Measurements from ENCODE around the gene ERG28.

Gene ERG28

DNA sequence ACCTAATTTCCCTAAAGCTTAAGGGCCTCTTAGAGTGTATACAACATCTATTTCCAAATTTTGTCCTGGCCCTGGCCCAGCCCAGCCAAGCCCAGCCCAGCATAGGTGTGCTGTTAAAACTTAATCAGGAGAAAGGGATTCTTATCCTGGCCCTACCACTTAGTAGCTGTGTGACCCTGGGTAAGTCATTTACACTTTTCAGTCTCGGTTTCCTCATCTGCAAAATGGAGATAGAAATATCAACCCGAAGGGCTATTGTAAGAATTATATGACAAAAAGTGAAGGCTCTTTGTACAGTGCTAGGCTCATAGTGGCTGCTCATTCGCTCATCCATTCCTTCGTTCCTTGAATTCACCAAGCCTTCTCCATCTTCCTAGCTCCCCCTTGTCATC lies 442 bp downstream of the ERG28 start:
- DNase-seq (ENCODE audit: low read depth in 2 of 2): no peak

DNA sequence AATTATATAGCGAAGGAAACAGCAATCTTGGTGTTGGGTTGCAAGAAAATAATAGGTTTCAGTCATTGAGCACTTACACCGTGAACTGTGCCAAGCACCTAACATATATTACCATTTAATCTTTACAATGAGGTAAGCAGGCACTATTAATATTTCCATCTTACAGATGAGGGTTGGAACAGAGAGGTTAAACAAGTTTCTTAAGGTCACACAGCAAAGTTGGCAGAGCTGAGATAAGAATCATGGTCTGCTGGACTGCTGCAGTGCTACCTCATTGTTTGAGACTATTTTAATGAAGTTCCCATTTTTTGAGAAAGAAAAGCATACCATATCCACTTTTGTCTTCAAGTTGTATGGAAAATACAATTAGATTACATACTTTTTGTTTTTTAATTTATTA lies 1.7 kb downstream of the ERG28 start:
- no peak for DNase-seq (ENCODE audit: low read depth in 2 of 2)

DNA sequence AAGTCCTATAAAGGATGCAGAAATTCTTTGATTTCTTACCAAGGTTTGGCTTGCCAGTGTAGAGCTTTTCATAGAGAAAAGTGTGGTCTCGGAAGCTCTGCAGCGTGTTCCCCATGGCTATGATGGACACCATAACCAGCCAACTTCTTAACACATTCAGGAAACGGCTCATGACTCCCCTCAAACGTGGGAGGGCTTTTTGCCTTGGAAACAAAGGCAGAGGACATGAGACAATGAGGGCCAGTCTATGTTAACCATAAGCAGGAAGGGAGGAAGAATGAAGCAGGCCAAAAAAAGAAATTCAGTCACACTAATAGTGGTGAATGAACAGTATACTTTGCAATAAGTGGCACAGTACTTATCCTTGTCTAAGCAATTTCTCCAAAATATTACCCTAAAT lies 3.3 kb downstream of the ERG28 start:
- no peak for DNase-seq (ENCODE audit: low read depth in 2 of 2)

DNA sequence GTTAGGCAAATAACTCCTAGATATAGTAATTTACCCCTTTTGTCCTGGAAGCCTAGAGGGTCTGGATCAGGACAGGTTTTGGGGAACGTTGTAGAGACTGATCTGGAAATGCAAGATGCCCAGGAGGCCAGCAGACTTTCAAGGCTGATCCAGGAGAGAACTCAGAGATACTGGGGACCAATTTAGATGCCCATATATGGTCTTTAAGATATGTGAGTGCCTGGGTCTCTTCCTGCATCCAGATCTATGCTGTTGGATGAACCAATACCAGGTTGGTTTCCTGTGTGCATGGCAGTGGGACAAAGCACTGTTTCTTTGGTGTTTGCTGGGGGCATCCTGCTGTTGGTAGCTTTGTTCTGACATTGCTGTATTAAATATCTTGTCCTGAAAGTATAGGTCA lies 5.4 kb downstream of the ERG28 start:
- DNase-seq (ENCODE audit: low read depth in 2 of 2): no peak

DNA sequence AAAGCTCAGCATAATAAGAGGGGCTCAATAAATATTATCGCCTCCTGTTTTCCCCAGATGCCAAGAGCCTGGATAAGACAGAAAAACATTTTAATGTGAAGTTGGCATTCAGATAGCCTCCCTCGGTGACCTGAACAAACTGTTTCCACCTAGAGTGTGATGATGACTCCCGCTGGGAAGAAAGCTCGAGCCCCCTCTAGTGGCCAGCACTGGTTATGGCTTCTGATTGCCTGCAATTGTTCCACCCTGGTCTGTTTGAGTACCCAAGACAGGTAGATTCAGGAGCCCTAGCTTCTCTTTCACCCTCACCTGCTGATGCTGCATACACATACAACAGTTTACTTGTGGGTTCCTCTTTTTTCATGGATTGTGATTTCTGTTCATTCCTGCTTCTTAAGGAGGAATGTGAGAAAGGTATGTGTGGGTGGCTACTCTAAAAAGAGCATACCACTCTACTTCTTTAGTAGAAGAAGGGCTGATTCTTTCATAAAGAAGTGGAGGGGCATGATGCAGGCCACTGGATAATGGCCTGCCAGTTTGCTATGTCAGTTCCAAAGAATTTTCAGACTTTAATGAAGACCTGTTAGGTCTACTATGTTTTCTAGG lies 6.4 kb downstream of the ERG28 start:
- DNase-seq (ENCODE audit: low read depth in 2 of 2): peak; percentile 63 to 69

DNA sequence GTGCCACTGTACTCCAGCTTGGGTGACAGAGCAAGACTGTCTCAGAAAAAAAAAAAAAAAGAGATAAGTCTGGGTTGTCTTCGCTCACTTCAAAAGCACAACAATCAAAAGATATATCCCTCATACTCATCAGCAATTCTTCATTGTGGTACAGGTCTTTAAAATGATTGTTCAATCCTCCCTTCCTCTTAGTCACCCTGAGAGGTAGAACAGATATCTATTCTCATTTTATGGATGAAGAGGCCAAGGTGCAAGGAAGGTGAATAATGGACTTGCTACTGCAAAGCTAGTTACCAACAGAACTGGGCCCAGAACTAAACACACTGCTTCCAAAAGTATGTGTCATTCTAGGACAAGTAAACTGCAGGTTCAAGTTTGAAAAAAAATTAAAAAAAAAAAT lies 7.1 kb downstream of the ERG28 start:
- DNase-seq (ENCODE audit: low read depth in 2 of 2): no peak

DNA sequence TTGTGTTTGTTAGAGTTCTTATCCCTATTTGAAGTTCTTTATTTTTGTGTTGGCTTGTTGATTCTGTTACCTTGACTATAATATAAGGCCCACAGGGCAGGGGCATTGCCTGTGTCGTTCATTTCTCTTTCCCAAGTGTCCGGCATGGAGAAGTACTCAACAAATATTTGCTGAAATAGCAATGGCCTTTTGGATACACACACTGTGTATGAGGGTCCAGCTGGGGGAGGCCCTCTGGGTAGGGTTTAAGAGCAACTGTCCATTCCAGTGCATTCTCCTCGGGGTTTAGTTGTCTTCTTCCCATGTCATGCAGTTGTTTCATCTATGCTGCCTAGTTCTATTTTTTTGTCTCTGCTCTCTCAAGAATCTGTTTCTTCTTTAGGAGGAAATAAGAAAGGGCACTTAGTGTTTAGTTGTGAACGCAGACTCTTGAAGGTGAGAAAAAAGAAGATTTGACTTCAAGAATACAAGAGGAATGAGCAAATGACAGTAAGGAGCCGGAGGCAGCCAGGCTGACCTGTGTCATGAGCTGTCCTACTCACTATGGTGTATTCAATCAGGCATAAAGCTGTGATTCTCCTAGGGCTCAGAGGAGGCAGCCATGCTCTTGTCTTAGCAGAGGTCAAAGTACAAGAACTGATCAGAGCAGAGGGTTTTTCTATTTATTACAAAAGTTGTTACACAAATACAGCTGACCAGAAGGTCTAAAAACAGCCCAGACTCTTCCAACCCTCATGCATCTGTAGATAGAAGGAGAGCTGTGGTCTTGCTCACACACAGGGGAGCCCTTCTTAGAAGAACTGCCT lies 10.2 kb downstream of the ERG28 start:
- no peak for DNase-seq (ENCODE audit: low read depth in 2 of 2)

DNA sequence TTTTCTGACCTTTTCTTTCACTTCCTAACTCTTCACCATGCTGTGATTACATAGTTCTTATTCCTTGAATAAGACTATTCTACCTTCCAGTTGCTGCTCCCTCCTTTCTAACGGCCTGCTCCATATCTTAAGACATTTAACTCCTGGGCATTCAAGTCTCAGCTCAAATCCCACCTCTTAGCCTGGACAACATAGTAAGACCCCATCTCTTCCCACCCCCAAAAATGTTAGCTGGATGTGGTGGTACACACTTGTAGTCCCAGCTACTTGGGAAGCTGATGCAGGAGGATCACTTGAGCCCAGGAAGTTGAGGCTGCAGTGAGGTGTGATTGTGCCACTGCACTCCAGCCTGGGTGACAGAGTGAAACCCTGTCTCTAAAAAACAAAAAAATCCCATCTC lies 10.9 kb downstream of the ERG28 start:
- no peak for DNase-seq (ENCODE audit: low read depth in 2 of 2)

DNA sequence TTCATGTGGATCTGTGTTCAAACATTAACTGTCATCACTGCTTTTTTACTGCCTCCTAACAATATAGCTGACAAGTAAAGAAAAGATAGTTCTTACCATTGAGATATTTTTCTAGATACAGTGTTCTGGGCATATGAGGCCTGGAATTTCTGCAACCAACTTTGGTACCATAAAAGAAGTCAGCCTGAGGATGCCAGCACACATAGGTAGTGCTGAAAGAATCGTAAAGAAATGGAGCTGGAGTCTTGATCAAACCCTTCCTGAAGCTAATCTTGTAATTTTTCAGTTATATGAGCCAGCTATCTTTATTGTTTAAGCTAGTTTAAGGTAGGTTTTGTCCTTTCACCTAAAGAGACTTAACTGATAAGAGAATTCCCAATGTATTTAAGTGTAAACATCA lies 11.3 kb downstream of the ERG28 start:
- DNase-seq (ENCODE audit: low read depth in 2 of 2): no peak

DNA sequence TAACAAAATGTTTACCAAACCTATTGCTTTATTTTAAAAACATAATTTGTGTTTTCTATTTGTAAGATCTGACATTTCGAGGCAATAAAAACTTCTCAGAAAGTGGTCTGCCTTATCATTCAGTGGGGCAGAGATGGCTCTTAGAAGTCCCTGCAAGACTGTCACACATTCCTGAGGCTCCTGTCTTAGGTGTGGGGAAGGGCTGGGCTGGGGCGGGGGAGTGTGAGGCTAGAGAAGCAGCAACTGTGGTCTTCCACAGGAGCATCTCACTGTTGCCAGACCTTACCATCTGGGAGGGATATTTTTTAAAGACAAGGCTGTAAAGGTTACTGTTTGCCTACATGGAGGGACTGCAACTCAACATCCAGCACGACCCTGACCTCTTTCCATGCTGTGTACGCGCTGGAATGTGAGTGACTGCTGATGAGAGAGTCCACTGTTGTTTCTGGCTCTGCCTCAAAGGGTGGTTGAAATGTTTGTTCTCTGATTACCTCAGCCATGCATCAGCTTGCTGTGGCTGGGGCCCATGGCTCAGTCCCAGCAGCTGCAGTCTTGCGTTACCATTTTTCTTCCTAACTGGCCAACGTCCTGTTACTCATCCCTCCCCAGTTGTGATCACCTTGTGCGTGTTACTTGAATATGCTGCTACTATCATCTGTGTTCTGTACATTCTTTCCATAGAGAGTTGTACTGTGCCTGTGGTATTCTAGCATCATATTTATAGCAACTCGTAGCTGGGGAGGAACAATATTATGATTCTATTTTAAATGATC lies 12.4 kb downstream of the ERG28 start:
- no peak for DNase-seq (ENCODE audit: low read depth in 2 of 2)

DNA sequence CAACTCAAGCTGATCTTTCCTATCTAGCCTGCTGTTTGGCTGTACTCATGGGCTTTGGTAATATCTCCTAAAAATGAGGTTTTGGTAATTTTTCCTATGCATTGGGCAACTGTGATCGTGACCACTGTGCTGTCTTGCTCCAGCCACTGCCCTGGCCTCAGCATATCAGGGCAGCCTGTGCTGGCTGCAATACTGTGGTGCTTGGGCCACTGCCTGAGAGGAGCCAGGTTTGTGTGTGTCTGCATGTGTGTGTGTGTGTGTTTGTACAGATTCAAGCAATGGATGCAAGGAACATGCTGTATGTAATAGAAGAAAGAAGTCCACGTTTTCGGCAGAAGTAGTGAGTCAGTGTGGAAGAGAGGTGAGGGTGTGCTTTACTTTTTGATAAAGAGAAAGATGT lies 13.0 kb downstream of the ERG28 start:
- DNase-seq (ENCODE audit: low read depth in 2 of 2): no peak

DNA sequence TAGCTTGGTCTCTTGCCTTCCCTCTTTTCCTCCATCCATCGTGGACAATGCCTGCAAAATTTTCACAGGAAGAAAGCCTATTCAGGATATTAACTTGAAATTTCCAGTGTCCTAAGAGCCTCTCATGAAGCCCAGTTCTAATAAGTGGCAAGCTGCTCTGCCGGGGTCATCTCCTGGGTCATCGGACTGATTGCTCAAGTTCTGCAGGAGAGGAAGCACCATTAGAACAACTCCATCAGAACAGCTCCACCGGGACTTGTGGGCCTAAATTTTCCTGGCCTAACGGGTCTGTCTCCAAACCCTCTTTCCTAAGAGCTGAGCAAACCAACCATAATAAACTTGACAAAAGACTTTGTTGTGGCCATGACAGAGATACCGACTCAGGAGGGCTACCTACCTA lies 13.9 kb downstream of the ERG28 start:
- DNase-seq (ENCODE audit: low read depth in 2 of 2): no peak

DNA sequence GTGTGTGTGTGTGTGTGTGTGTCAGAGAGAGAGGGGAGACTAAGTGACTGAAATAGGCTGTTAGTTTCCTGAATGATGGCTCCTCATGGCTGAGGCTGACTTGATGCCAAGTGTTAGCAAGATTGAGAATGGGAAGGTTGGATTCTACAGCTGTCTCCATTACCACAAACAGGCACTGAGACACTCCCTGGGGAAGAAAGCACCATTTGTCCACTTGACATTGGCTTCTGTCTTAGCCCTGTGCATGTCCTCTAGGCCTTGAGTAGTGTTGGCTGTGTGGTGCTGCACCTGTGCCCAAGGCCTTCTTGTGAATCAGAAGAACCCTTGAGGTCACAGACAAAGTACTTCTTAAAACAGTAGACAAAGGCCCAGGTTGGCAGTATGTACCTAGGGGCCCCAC lies 15.6 kb downstream of the ERG28 start:
- DNase-seq (ENCODE audit: low read depth in 2 of 2): no peak

DNA sequence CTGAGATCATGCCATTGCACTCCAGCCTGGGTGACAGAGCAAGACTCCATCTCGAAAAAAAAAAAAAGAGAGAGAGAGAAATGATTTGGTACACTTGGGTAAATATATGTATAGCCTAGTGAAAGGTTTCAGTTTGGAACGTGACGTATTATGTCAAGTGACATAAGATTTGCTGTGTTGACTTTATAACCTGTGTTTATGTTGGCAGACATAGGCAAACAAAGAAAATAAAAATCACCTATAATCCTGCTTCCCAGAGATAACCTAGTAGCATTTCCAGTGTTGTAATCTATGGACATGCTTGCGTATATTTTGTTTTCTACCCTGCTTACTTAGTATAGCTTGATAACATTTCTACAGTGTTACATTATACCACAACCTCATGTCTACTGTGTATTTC lies 16.7 kb downstream of the ERG28 start:
- DNase-seq (ENCODE audit: low read depth in 2 of 2): no peak

DNA sequence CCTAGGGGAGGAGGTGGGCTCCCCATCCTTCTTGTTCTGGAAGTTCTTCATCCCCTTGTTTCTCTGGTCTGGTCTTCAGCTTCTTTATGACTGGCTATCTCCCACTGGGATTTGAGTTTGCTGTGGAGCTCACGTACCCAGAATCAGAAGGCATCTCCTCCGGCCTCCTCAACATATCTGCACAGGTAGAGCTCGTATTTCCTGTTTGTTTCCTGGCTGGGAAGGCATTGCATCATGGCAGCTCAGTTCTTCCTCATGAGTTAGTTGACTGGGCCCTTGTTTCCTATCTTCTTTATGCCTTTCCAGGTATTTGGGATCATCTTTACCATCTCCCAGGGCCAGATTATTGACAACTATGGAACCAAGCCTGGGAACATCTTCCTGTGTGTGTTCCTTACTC lies 19.8 kb downstream of the ERG28 start:
- DNase-seq (ENCODE audit: low read depth in 2 of 2): no peak

DNA sequence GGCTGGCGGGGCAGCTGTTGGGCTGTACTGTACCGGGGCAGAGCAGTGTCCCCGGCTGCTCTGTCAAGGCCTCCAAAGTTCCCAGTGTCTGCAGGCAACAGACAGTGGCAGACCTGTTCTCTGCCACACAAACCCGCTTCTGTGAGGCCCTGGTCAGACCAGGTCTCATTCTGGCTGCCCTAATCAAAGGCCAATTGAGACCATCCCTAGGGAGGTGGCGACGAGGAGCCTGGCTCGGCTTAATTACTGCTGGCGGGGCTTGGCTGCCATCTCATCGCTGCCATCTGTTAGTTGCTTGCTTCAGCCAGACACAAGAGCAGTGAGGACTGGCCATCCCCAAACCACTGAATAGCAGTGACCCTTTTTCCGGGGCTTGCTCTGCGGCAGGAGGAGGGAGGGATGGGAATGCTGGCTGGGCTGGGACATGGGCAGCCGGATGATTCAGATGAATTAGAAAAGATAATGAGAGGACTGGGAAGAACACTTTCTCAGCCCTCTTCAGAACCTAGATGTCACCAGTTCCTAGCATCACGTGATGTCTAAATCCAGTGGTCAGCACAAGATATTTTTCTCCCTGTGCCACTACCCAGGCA lies 24.5 kb downstream of the ERG28 start:
- DNase-seq (ENCODE audit: low read depth in 2 of 2): no peak

DNA sequence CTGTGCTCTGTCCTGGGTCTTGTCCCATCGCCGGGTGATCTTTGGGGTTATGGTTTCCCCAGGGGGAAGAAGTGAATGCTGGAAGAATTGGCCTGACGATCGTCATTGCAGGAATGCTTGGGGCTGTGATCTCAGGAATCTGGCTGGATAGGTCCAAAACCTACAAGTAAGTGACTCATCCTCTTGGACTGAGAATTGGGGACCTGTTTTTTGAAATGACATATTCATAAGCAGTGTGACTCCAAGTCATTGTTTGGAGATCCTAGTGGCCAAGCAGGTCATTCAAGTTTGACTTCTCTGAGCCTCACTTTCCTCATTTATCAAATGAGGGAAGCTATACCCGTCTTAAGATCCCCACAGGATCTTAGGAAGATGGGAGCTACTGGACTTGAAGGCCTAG lies 25.8 kb downstream of the ERG28 start:
- DNase-seq (ENCODE audit: low read depth in 2 of 2): no peak

DNA sequence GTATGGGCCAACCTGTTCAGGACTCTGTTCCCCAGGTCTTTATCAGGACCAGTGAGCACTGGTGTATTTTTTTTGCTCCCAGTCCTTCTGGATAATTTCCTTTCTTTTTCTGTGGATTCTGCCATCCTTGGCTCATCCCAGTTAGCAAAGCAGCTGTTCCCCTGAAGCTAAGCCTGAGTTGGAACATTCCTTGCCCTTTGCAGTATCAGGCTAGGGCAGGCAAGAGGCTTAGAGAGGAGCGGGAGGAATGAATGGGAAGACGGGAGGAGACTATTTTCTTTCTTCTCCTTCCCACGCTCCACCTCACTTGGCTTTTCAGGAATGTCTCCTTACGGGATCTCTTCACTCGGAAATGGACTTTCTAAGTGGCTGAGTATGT lies 29.2 kb downstream of the ERG28 start:
- no peak for DNase-seq (ENCODE audit: low read depth in 2 of 2)

DNA sequence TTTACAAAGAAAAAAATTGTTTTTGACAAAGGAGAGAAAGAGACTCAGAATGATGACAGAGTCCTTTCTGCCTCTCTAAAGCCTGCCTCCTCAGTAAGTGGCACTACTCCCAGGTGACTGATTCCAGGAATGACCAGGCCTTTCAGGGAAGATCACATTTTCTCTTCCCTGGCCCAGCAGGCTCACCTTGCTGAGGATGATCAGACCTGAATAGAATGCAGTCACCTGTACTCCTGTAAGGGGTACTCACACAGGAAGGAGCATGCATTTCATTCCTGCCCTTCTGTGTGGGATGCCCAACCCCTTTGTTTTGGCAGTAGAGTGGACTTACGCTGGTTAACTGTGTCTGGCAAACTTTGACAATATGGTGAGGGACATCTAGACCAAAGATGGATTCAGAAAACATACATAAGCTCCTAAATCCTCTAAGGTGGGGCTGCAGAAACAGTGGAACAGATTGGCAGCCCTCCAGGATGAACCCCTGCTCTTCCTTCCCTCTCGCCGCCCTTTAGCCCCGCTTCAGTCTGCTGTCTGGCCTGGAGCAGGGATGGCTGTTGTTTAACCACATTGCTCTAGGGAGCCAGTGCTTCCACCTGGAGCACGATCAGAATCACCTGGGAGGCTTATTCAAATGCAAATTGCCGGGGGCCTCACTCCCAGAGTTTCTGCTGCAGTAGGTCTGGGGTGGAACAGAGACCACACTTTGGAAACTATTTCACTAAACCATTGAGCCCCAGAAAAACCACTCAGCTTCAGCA lies 29.8 kb downstream of the ERG28 start:
- no peak for DNase-seq (ENCODE audit: low read depth in 2 of 2)

DNA sequence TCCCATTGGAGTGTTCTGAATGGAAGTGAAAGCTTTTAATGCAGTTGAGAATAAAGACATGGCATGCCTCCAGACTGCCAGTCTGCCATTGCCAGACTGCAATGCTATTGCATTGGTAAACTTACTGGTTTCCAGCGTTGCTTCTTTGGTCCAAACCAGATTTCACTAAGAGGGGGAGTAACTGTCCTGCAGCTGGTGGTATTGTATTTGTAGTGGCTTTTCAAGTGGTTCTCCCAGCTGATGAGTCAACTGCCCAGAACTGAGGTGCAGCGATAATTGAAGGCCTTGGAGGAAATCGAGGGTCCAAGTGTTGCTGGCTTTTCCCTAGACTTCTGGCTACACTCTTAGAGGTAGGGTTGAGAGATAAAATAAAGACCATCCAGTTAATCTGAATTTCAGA lies 31.9 kb downstream of the ERG28 start:
- DNase-seq (ENCODE audit: low read depth in 2 of 2): no peak

DNA sequence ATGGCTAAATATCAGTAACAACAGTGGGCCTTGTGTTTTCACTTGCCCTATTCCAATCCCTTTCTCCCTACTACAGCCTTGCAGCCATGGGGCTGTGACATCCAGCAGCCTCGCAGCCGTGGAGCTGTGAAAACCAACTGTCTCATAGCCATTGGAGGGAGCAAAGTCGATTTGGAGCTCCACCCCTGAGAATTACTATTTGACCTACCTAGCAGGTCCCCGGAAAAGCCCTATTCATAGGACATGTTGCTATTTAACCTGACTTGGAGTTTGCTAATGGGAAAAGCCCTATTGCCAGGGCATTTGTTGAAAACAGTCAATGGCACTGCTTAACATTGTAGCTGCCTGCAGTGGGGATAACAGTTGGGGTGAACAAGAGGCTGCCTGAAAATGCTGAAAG lies 33.3 kb downstream of the ERG28 start:
- no peak for DNase-seq (ENCODE audit: low read depth in 2 of 2)

DNA sequence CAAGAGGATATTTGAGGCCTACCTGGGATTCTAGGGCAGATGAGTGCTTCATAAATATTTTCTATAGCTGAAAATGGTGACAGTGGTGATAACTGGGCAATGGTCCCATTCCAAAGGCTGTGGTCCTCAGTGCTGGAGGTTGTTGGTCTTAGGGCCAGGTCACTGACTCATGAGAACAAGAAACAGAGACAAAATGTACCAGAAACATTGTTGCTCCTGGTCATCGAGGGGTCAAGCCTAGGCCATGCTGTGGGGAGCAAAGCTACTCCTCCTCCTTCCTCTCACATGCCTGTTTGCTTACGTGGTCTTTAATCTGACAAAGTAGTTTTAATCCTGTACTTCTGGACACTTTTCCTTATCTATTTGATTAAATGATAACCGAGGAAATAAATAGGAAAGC lies 33.8 kb downstream of the ERG28 start:
- no peak for DNase-seq (ENCODE audit: low read depth in 2 of 2)
